Uterus (tissue), 4 donors: ENCODE results near the gene FANCE. TPM values are rescaled to one million over a fixed set of nuclear protein-coding genes. Genes with fewer than 3 reads are reported as not detected.
A peak's percentile ranks its signal among the peaks of the same experiment; 100 is the strongest.

Source experiments
- DNase-seq, 2 donors: peaks; one replicate each; pipeline ENCODE4 v3.0.0-alpha.2; 2019 to 2020
- H3K27ac ChIP-seq, 2 donors: fragments of 200-600 bp; sonication (generic); 1 replicate in 1 of 2; 2 replicates in 1 of 2; pipeline ENCODE4 v1.5.1; 2016 to 2018
- H3K27me3 ChIP-seq, 2 donors: fragments of 200-600 bp; sonication (generic); one replicate each; pipeline ENCODE4 v1.5.1; 2018 to 2019; ENCODE audit warnings: control low read depth in 1 of 2
- H3K36me3 ChIP-seq, 2 donors: fragments of 200-600 bp; sonication (generic); one replicate each; pipeline ENCODE4 v1.5.1; 2019; ENCODE audit warnings: control low read depth in 1 of 2
- H3K4me1 ChIP-seq, 2 donors: fragments of 200-600 bp; sonication (generic); one replicate each; pipeline ENCODE4 v1.5.1; 2018 to 2019; ENCODE audit warnings: control low read depth in 1 of 2
- H3K4me3 ChIP-seq, 2 donors: fragments of 200-600 bp; sonication (generic); 1 replicate in 1 of 2; 2 replicates in 1 of 2; pipeline ENCODE4 v1.5.1; 2018 to 2019; ENCODE audit warnings: mild to moderate bottlenecking in 1 of 2
- H3K9me3 ChIP-seq, 2 donors: fragments of 200-600 bp; sonication (generic); one replicate each; pipeline ENCODE4 v1.5.1; 2019; ENCODE audit warnings: control low read depth in 1 of 2
- CTCF ChIP-seq, 4 experiments: fragments of 200-600 bp in 2 of 4; fragments of 450-650 bp in 2 of 4; sonication (generic) in 2 of 4; IDR thresholded peaks; one replicate each; pipeline ENCODE4 v1.5.1; 2016 to 2019; ENCODE audit warnings: antibody characterized with exemption in 4 of 4, mild to moderate bottlenecking in 2 of 4, moderate library complexity in 1 of 4
- POLR2A ChIP-seq, 2 donors: fragments of 450-650 bp; IDR thresholded peaks; one replicate each; pipeline ENCODE4 v1.6.1; 2016; ENCODE audit warnings: antibody characterized with exemption in 2 of 2, mild to moderate bottlenecking in 1 of 2, moderate library complexity in 1 of 2
- intact Hi-C: fragments of 100-400 bp; cut with DNase I; formaldehyde crosslinking; loops from one replicate; pipeline ENCODE4 v1.15.1; 2023; ENCODE audit warnings: low total_unique reads
- total RNA-seq, 4 donors: library from RNA; depleted of rRNA in 3 of 4; stranded (reverse); fragments of >200 nt in 3 of 4; gene quantifications; one replicate each; pipeline versions ENCODE4 v1.1.0 to v1.2.4, GENCODE V29; 2014 to 2023
- donor health status: DM: yes; HTN: yes; CAD: no.

FANCE gene
- total RNA-seq, 4 donors from 2014 or later, result 9.6 to 19.1 (median 11.4) TPM

- intact Hi-C loops, result no loop called here
- H3K27me3 ChIP-seq, result no peaks in the 10 kb centered on the region
- peaks cover 0 to 6% of the 10 kb centered on the region in 2 donors for H3K4me1 ChIP-seq
- H3K9me3 ChIP-seq, result no peaks in the 10 kb centered on the region
- H3K27ac ChIP-seq, result no peak overlapping the region
- H3K36me3 ChIP-seq, result no peaks in the 10 kb centered on the region
- H3K4me3 ChIP-seq, result no peak overlapping the region
- TF ChIP-seq CTCF (IDR thresholded peaks at IDR 0.05), result no peak
- TF ChIP-seq POLR2A (IDR thresholded peaks at IDR 0.05), result no peak
- no peak for DNase-seq
These were observed 26.1 kb downstream of the FANCE start for GRCh38 chr6:35478259-35478658.

- Histone ChIP-seq H3K36me3 (no peaks in the 10 kb centered on the region), H3K4me1 (peaks cover 0 to 13% of the 10 kb centered on the region in 2 donors), H3K27ac (peak overlapping the region in 1 of 2 donors; percentile 51), H3K9me3 (no peaks in the 10 kb centered on the region), H3K4me3 (no peak overlapping the region), H3K27me3 (no peaks in the 10 kb centered on the region)
- intact Hi-C loops, result no loop called here
- DNase-seq, result no peak
- TF ChIP-seq CTCF (IDR thresholded peaks at IDR 0.05) (no peak), POLR2A (IDR thresholded peaks at IDR 0.05) (no peak)
These were observed 28.0 kb downstream of the FANCE start for GRCh38 chr6:35480176-35480575.

GRCh38 chr6:35481226-35481625 is 29.1 kb downstream of the FANCE start:
- H3K4me3 ChIP-seq, result no peak overlapping the region
- no peak for DNase-seq
- H3K4me1 ChIP-seq, result peaks cover 0 to 19% of the 10 kb centered on the region in 2 donors
- intact Hi-C loops, result no loop called here
- H3K27ac ChIP-seq, result peak overlapping the region; percentile 51 to 66
- H3K36me3 ChIP-seq, result no peaks in the 10 kb centered on the region
- H3K27me3 ChIP-seq, result no peaks in the 10 kb centered on the region
- TF ChIP-seq POLR2A (IDR thresholded peaks at IDR 0.05), result no peak
- no peak for TF ChIP-seq CTCF (IDR thresholded peaks at IDR 0.05)
- no peaks in the 10 kb centered on the region for H3K9me3 ChIP-seq

GRCh38 chr6:35483062-35483461 is 30.9 kb downstream of the FANCE start:
- peak overlapping the region; percentile 21 to 98 for H3K27ac ChIP-seq
- H3K27me3 ChIP-seq, result no peaks in the 10 kb centered on the region
- no peak overlapping the region for H3K4me3 ChIP-seq
- peaks cover 11 to 33% of the 10 kb centered on the region in 2 donors for H3K4me1 ChIP-seq
- TF ChIP-seq POLR2A (IDR thresholded peaks at IDR 0.05), result no peak
- TF ChIP-seq CTCF (IDR thresholded peaks at IDR 0.05), result no peak
- no peaks in the 10 kb centered on the region for H3K9me3 ChIP-seq
- no peaks in the 10 kb centered on the region for H3K36me3 ChIP-seq
- intact Hi-C loops, result no loop called here
- no peak for DNase-seq

GRCh38 chr6:35483490-35483889 is 31.4 kb downstream of the FANCE start:
- intact Hi-C loops, result no loop called here
- H3K9me3 ChIP-seq, result no peaks in the 10 kb centered on the region
- no peaks in the 10 kb centered on the region for H3K27me3 ChIP-seq
- no peak overlapping the region for H3K4me3 ChIP-seq
- peaks cover 11 to 33% of the 10 kb centered on the region in 2 donors for H3K4me1 ChIP-seq
- TF ChIP-seq CTCF (IDR thresholded peaks at IDR 0.05) (no peak), POLR2A (IDR thresholded peaks at IDR 0.05) (no peak)
- peak overlapping the region; percentile 21 to 98 for H3K27ac ChIP-seq
- no peaks in the 10 kb centered on the region for H3K36me3 ChIP-seq
- no peak for DNase-seq
